Frontal cortex (tissue), 4 donors: ENCODE measurements around the gene FANK1. TPM values are rescaled to one million over a fixed set of nuclear protein-coding genes. Genes with fewer than 3 reads are reported as not detected.
A peak's percentile ranks its signal among the peaks of the same experiment; 100 is the strongest.
"Not testable (repeated sequence)": the region's sequence is repeated elsewhere in the genome, so short reads cannot be mapped to it uniquely, and the experiment has no call there.

Experiments used
- DNase-seq, 2 donors: peaks; one replicate each; pipeline ENCODE4 v3.0.0; 2012; ENCODE audit warnings: low spot score in 2 of 2
- FAIRE-seq: peaks from 2 replicates; lab custom pipeline; 2012; peaks lifted over from hg19 to GRCh38; lab: Jason Lieb, UNC
- total RNA-seq: library from RNA; depleted of rRNA; stranded (reverse); fragments of >200 nt; gene quantifications from one replicate; pipeline ENCODE4 v1.2.3, GENCODE V29; 2014
- donor health status: control.
- donor health status: control.
- donor health status: control.

Gene FANK1
- total RNA-seq, 1 donor from 2014 or later = 1.2 TPM

DNA sequence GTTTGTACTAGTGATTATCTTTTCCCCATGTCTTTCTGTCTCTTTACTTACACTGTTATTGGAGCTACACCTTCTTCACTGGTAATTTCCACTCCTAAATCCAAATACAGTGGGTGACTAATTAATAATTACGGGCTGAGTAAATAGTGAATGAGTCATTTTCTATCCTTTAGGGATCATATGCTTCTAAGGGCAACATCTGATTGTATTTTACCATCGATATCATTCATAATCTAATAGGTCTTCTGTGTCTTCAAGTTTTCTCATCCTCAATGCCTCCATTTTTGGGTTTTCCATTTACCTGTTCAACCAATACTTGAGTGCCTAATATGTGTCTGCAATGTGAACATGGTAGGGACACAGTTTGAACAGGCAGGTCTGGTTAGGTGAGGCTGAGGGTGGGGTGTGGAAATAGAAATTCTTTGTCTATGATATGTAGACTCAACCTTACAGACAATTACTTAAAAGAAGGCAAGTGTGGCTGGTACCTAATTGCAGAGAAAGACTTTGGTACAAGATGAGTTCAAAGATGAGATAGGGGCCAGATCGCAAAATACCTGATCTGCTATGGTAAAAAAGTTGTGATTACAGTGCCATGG, 9.4 kb upstream of the FANK1 start:
- FAIRE-seq (no peak), DNase-seq (no peak)

DNA sequence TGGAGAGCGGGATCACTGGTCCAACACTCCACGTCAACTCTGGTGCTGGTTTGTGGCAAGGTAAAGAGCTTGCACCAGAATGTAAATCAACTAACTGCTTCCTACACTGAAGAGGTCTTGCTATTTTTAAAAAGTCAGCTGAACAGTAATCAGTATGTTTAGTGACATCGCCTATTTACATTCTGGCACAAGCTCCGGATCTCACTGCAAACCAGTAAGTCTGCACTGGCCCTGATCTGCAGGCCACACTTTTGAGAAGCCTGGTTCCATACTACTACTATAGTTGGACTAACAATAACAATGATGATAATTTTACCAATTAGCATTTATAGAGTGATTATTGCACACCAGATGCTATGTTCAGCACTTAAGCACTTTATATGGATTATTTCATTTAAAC, 6.9 kb upstream of the FANK1 start:
- not testable (repeated sequence) for FAIRE-seq, DNase-seq

GRCh38 chr10:125892402-125892801, 4.0 kb upstream of the FANK1 start:
- not testable (repeated sequence) for DNase-seq

GRCh38 chr10:125894176-125894575, 2.2 kb upstream of the FANK1 start:
- not testable (repeated sequence) for DNase-seq, FAIRE-seq

More at GRCh38 chr10:125892402-125892801, 4.0 kb upstream of the FANK1 start:
- FAIRE-seq = not testable (repeated sequence)

GRCh38 chr10:125895130-125896087, 955 bp upstream of the FANK1 start:
- DNase-seq = peak; percentile 39 to 50
- not testable (repeated sequence) for FAIRE-seq

GRCh38 chr10:125897317-125897716, 953 bp downstream of the FANK1 start:
- FAIRE-seq, DNase-seq: not testable (repeated sequence)

GRCh38 chr10:125900963-125901362, 4.6 kb downstream of the FANK1 start:
- DNase-seq, FAIRE-seq: not testable (repeated sequence)

DNA sequence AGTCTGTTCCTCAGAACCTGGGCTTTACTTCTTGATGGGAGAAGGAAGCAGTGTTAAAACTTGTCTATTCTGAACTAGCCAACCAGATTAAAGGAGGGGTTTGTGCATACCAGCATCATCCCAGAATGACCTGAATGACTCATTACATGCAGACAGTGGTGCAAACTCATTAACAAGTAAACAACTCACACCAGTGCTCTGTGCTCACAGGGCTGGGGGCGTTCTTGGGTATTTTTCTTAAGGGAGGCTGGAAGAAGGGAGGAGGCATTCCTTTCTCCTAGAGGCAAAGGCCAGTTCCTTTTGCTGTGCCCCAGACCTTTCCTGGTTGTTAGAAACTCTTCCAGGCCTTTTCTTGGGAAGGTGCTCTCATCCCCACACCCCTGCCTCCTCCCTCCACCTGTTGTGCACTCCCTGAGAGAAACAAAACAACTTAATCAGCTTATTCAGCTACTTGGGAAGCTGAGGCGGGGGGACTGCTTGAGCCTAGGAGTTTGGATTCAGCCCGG, 6.8 kb downstream of the FANK1 start:
- FAIRE-seq, DNase-seq: not testable (repeated sequence)

- not testable (repeated sequence) for DNase-seq, FAIRE-seq
Observed at GRCh38 chr10:125905069-125905994, 9.0 kb downstream of the FANK1 start.

DNA sequence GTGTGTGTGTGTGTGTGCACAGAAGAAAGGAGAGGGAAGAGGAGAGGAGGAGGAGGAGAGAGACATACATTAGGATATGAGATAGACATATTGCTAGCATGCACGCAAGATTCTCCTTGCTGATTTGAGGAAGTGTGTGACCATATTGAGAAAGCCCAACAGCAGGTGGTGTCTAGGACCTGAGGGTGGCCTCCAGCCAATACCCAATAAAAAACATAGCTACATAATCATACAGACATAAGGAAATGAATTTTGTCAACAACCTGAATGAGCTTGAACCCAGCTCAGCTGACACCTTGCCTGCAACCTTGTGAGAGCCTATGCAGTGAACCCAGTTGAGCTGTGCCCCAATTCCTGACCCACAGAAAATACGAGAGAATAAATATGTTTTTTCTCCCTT, 11.2 kb downstream of the FANK1 start:
- not testable (repeated sequence) for DNase-seq

GRCh38 chr10:125908813-125909212, 12.4 kb downstream of the FANK1 start:
- FAIRE-seq, DNase-seq: not testable (repeated sequence)

More for the DNA sequence above, 11.2 kb downstream of the FANK1 start:
- FAIRE-seq = not testable (repeated sequence)

DNA sequence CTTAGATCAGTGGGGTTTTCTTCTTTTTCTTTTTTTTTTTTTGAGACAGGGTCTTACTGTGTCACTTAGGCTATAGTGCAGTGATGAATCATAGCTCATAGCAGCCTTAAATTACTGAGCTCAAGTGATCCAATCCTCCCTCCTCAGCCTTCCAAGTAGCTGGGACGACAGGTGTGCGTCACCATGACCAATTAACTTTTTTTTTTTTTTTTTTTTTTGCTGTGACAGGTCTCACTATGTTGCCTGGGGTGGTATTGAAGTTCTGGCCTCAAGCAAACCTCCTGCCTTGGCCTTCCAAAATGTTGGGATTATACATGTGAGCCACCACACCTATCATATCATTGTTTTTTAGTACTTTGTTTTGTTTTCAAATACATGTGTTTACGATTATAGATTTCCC, 13.1 kb downstream of the FANK1 start:
- not testable (repeated sequence) for FAIRE-seq

GRCh38 chr10:125911145-125911544, 14.8 kb downstream of the FANK1 start:
- FAIRE-seq (no peak), DNase-seq (no peak)

More for the DNA sequence above, 13.1 kb downstream of the FANK1 start:
- DNase-seq = not testable (repeated sequence)

GRCh38 chr10:125911990-125912389, 15.6 kb downstream of the FANK1 start:
- FAIRE-seq (no peak), DNase-seq (no peak)

DNA sequence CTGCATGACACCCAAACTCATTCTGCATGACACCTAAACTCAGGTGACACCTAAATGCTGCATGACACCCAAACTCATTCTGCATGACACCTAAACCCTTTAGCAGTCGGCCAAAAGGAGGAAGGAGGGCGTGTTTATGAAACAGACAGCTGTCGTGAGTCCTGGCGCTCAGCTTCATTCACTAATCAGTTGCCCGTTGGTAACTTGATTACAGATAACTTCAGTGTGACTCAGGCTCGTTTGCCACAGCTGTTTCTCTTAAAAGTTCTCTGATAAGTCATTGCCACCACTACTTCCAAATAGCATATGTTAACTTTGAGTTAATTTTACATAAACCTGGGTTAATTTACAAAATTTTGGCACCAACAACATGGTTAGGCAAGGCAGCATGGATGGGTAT, 16.9 kb downstream of the FANK1 start:
- FAIRE-seq, DNase-seq: not testable (repeated sequence)

DNA sequence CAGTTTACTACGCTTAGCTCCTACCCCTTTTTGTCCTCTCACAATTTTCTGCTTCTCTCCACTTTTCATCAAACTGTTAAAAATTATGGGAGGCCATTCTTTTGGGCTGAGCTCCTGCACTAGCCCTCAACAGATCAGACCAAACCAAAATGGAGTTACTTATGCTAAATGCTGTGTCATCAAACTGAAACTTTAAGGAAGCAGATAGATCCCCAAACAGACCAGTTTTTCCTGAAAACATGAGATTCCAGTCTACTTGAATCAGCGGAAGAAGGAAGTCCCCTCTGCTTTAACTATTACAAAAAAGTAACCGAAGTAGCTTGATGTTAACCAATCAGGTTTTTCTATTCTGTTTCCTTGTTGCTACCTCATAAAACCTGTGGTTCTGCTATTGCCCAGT, 20.6 kb downstream of the FANK1 start:
- no peak for FAIRE-seq
- DNase-seq = no peak

DNA sequence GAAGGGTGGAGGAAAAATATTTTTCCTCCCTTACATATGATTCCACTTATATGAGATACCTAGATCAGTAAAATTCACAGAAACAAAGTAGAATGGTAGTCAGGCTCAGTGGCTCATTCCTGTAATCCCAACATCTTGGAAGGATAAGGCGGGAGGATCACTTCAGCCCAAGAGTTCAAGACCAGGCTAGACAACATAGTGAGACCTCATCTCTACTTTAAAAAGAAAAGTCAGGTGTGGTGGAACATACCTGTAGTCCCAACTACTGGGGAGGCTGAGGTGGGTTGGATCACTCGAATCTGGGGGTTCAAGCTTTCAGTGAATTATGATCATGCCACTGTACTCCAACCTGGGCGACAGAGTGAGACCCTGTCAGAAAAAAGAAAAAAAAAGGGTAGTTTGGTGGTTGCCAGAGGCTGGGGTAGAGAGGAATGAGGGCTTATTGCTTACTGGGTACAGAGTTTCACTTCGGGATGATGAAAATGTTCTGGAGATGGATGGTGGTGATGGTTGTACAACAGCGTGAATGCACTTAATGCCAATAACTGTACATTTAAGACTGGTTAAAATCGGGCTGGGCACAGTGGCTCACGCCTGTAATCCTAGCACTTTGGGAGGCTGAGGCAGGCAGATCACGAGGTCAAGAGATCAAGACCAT, 21.5 kb downstream of the FANK1 start:
- FAIRE-seq, DNase-seq: not testable (repeated sequence)

DNA sequence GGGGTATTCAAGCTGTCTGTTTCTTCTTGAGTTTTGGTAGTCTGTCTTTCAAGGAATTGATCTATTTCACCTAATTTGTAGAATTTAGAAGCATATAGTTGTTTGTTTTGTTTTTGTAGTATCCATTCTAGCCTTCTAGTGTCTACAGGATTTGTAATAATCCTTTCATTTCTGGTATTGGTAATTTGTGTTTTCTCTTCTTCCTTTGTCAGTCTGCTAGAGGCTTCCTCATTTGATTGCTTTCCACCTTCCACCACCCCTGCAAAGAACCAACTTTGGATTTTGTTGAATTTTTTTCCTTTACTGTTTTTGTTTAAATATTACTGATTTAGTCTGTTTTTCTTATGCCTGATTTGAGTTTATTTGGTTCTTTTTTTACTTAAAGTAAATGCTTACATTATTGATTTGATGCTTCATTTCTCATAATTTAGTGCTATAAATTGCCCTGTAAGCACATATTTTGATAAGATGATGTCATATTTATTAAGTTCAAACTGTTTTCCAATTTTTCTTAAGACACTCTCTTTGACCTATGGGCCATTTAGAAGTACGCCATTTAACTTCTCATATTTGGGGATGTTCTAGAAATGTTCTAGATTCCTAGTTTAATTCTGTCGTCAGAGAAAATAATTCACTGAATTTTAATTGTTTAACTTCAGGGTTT, 25.4 kb downstream of the FANK1 start:
- peak; percentile 81 for FAIRE-seq
- DNase-seq = not testable (repeated sequence)
